Body of pancreas (tissue), 4 donors: Measurements from ENCODE around the gene TLK2. TPM values are rescaled to one million over a fixed set of nuclear protein-coding genes. Genes with fewer than 3 reads are reported as not detected.

Experiments used
- ATAC-seq: fragments of 150-250 bp; one replicate; pipeline ENCODE4 v1.9.1; 2016
- DNase-seq, 4 donors: peaks; one replicate each; pipeline ENCODE4 v3.0.0-alpha.2; 2019
- H3K27ac ChIP-seq, 4 donors: fragments of 200-600 bp; sonication (generic); 1 replicate in 3 of 4; 2 replicates in 1 of 4; pipeline versions ENCODE4 v1.5.1 to v1.6.1; 2016 to 2019; ENCODE audit warnings: mild to moderate bottlenecking in 1 of 4, mixed read lengths in 1 of 4, moderate library complexity in 1 of 4
- H3K27me3 ChIP-seq, 2 donors: fragments of 200-600 bp; sonication (generic); one replicate each; pipeline ENCODE4 v1.6.0; 2016; ENCODE audit warnings: mild to moderate bottlenecking in 1 of 2
- H3K36me3 ChIP-seq, 2 donors: fragments of 200-600 bp; sonication (generic); replicated peaks in 1 of 2; 2 replicates each; pipeline ENCODE4 v1.5.1; 2016; ENCODE audit warnings: low read depth in 2 of 2; ENCODE audit not compliant: insufficient read depth in 1 of 2
- H3K4me1 ChIP-seq: fragments of 200-600 bp; sonication (generic); one replicate; pipeline ENCODE4 v1.6.0; 2016
- H3K4me3 ChIP-seq, 2 donors: fragments of 200-600 bp; sonication (generic); 1 replicate in 1 of 2; 2 replicates in 1 of 2; pipeline ENCODE4 v1.5.1; 2016 to 2019
- H3K9me3 ChIP-seq, 3 donors: fragments of 200-600 bp; sonication (generic); 1 replicate in 2 of 3; 2 replicates in 1 of 3; pipeline ENCODE4 v1.5.1; 2016
- POLR2A ChIP-seq, 3 donors: fragments of 450-650 bp; IDR thresholded peaks; one replicate each; pipeline ENCODE4 v1.6.1; 2016; ENCODE audit warnings: antibody characterized with exemption in 3 of 3, mild to moderate bottlenecking in 2 of 3
- WGBS, 2 donors: methylation state at CpG; one replicate each; pipeline ENCODE4 v1.1.5; 2017; 5-methylcytosine and 5-hydroxymethylcytosine counted together
- intact Hi-C: fragments of 100-400 bp; cut with DNase I; formaldehyde crosslinking; loops from one replicate; pipeline ENCODE4 v1.15.1; 2023
- total RNA-seq, 2 donors: library from RNA; depleted of rRNA; stranded (reverse); fragments of >200 nt; gene quantifications; one replicate each; pipeline ENCODE4 v1.1.0, GENCODE V29; 2016
- TF ChIP-seq, protein P1 (sequence below), 7 experiments: fragments of 450-650 bp in 4 of 7; fragments of 200-600 bp in 3 of 7; sonication (generic) in 3 of 7; IDR thresholded peaks; one replicate each; pipeline ENCODE4 v1.5.1; 2016 to 2019; ENCODE audit warnings: antibody characterized with exemption in 7 of 7

The TLK2 gene
- total RNA-seq, 2 donors from 2014 or later, result 20.8 to 54.1 TPM

DNA sequence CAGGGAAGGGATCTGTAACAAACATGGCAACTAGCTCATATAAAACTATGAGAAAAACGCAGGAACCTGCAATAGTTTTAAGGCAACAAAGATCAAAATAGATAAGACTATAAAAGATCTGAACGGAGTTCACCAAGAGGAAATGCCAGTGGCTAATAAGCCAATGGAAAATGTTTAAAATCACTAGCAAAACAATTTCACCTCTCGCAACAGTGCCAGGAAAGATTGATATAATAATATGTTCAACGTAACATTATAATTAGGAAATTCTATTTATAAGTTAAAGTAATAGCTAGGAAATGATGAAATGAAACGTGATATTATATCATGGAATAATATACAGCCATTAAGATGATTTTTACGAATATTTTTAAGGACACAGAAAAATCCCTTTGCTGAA lies 164.9 kb downstream of the TLK2 start:
- TF ChIP-seq, protein P1, sequence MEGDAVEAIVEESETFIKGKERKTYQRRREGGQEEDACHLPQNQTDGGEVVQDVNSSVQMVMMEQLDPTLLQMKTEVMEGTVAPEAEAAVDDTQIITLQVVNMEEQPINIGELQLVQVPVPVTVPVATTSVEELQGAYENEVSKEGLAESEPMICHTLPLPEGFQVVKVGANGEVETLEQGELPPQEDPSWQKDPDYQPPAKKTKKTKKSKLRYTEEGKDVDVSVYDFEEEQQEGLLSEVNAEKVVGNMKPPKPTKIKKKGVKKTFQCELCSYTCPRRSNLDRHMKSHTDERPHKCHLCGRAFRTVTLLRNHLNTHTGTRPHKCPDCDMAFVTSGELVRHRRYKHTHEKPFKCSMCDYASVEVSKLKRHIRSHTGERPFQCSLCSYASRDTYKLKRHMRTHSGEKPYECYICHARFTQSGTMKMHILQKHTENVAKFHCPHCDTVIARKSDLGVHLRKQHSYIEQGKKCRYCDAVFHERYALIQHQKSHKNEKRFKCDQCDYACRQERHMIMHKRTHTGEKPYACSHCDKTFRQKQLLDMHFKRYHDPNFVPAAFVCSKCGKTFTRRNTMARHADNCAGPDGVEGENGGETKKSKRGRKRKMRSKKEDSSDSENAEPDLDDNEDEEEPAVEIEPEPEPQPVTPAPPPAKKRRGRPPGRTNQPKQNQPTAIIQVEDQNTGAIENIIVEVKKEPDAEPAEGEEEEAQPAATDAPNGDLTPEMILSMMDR (IDR thresholded peaks at IDR 0.05), result no peak
- no peak for TF ChIP-seq POLR2A (IDR thresholded peaks at IDR 0.05)
- no peaks in the 10 kb centered on the region for H3K4me1 ChIP-seq
- no peak for DNase-seq
- H3K4me3 ChIP-seq, result no peak overlapping the region
- H3K36me3 ChIP-seq, result no peaks in the 10 kb centered on the region
- intact Hi-C loops, result no loop called here
- WGBS, 2 donors, result 58 to 69% methylated on average over 6 of the region's 6 CpGs
- no peaks in the 10 kb centered on the region for H3K27me3 ChIP-seq
- no peaks in the 10 kb centered on the region for H3K9me3 ChIP-seq
- H3K27ac ChIP-seq, result no peak overlapping the region
- ATAC-seq, result no peak

DNA sequence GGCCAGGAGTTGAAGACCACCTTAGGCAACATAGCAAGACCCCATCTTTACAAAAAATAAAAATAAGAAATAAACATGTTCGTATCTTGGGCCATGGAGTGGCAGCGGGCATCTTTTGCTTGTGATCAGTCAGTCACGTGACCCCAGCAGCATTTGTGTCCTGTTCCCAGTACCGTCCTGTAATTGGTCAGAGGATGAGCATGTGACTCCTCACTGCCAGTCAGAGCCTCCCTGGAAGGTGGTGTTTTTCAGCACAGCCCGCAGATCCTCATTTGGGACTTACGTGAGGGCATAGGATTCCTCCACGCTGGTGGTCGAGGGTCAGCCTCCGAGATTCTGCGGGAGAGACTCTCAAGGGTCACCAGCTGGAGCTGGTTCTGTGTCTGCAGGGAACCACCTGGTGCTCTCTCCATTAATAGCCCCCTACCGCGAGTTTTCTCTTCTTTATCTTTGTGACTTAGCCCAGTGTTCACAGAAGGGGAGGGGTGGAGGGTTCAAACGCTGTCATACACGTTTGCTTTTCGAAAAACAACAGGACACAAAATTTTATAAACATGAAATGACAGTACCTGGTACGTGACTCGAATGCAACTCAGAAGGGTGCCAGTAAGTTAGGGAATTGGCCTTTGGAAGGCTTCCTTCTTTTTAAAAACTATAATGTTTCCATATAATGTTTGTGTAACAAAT lies 166.0 kb downstream of the TLK2 start:
- Histone ChIP-seq H3K27me3 (no peaks in the 10 kb centered on the region), H3K27ac (no peak overlapping the region), H3K4me3 (no peak overlapping the region), H3K4me1 (no peaks in the 10 kb centered on the region), H3K9me3 (no peaks in the 10 kb centered on the region), H3K36me3 (no peaks in the 10 kb centered on the region)
- DNase-seq, result no peak
- no peak for ATAC-seq
- TF ChIP-seq, protein P1 (IDR thresholded peaks at IDR 0.05), result no peak
- no peak for TF ChIP-seq POLR2A (IDR thresholded peaks at IDR 0.05)
- 53 to 60% methylated on average over 16 to 17 of the region's 17 CpGs for WGBS, 2 donors
- intact Hi-C loops, result no loop called here

DNA sequence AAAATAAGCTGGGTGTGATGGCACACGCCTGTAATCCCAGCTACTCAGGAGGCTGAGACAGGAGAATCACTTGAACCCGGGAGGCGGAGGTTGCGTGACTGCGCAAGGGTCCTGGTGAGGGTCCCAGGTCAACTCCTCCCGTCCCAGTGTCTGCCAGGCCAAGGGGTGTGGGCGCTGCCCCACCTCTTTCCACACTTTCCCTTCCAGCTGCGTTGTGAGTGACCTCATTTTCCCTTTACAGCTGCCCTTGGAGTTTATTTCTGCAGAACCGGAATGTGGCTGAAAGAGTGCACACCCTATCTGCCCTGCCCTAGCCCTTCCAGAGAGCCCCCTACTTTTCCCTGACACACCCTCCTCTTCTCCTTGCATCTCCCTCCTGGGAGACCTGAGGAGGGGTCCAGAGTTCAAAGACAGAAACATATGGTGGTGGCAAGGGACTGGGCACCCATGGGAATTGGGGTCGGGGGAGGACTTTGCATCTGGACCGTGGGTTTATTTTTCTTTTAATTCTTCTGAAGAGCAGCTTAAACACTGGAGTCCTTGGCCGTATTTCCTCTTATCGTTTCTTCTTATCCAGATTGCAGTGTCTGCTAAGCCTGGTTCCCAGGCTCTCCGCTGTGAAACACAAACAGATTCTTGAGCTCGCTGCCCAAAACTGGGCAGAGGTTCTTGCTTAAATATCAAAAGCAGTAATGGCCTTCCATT lies 169.8 kb downstream of the TLK2 start:
- Histone ChIP-seq H3K27me3 (no peaks in the 10 kb centered on the region), H3K27ac (no peak overlapping the region), H3K4me3 (no peak overlapping the region), H3K36me3 (no peaks in the 10 kb centered on the region), H3K4me1 (peaks cover 12% of the 10 kb centered on the region), H3K9me3 (no peaks in the 10 kb centered on the region)
- TF ChIP-seq POLR2A (IDR thresholded peaks at IDR 0.05), result no peak
- TF ChIP-seq, protein P1 (IDR thresholded peaks at IDR 0.05), result no peak
- ATAC-seq (no peak), DNase-seq (no peak)
- 55 to 60% methylated on average over 15 of the region's 15 CpGs for WGBS, 2 donors
- intact Hi-C loops, result no loop called here

DNA sequence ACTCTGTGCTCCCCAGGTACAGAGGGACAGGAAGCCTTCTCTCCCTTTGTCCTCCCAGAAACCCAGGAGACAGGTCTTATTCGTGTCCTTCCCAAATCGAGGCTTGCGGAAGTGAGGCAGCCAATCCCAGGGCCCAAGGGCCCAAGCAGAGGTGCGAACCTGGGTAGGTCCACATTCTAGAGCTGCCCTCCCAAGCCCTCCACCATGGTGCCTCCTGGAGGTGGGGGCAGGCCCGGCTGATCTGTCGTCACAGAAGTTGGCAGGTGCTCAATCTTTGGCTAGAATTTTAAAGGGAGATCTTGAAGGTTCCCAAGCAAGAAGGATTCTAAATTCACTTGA lies 170.3 kb downstream of the TLK2 start:
- Histone ChIP-seq H3K9me3 (no peaks in the 10 kb centered on the region), H3K4me3 (no peak overlapping the region), H3K27me3 (no peaks in the 10 kb centered on the region), H3K36me3 (no peaks in the 10 kb centered on the region), H3K4me1 (peaks cover 17% of the 10 kb centered on the region), H3K27ac (no peak overlapping the region)
- TF ChIP-seq, protein P1 (IDR thresholded peaks at IDR 0.05), result no peak
- TF ChIP-seq POLR2A (IDR thresholded peaks at IDR 0.05), result no peak
- WGBS, 2 donors, result 55 to 62% methylated on average over 5 to 6 of the region's 6 CpGs
- ATAC-seq (no peak), DNase-seq (no peak)
- intact Hi-C loops, result no loop called here

DNA sequence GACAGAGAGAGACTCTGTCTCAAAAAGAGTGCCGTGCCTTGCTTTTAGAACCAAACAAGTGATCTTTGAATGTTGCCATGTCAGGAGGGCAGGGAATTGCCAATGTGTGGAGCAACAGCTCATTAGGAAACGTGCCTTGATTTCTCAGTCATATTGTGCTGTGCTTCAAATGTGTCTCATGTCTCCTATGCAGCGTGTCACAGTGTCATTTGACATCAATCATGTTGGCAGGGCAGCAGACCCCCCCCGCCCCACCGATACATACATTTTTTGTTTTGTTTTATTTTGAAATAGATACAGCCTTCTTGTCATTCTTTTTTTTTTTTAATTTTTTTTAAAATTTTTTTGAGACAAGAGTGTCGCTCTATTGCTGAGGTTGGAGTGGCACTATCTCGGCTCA lies 170.9 kb downstream of the TLK2 start:
- Histone ChIP-seq H3K36me3 (no peaks in the 10 kb centered on the region), H3K27ac (no peak overlapping the region), H3K9me3 (no peaks in the 10 kb centered on the region), H3K4me1 (peaks cover 17% of the 10 kb centered on the region), H3K4me3 (no peak overlapping the region), H3K27me3 (no peaks in the 10 kb centered on the region)
- intact Hi-C loops, result no loop called here
- no peak for DNase-seq
- 82 to 85% methylated on average over 7 of the region's 7 CpGs for WGBS, 2 donors
- TF ChIP-seq, protein P1 (IDR thresholded peaks at IDR 0.05), result no peak
- no peak for TF ChIP-seq POLR2A (IDR thresholded peaks at IDR 0.05)
- ATAC-seq, result no peak
